Measurements from ENCODE around the gene POLR1A.
A peak's percentile ranks its signal among the peaks of the same experiment; 100 is the strongest.

The POLR1A gene

DNA sequence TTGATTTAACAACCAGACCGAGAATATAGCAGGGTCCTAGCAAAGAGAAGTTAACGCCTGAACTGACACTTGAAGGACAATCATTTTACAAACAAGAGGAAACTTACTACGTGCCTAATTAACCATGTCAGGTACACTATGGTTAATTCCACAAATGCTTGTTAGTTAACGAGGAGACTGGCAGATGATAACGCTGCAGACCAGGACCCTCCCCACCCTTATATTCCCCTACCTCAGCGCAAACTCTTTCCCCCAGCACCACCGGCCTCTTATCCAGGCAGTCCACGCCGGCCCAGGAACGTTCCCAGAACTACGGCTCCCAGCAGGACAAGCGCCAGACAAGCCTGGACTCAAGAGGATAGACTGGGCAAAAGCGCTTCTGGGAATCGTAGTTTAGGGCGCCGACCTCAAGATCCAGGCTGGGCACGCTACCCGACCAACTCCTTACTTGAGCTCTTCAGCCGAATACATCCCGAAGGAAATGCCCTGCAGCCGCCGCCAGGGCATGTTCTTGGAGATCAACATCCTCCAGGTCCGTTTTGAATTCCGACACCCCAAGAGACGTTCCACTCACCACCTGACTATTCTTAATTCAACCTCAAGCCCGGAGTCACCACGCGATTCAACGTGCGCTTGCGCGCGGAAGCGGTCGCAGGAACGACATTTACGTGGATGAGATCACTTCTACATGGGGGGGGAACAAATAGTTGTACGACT, at the start of gene POLR1A:
Gene POLR1A, minus strand, starts transcription at position 635 of the 717 bp plus-strand sequence. Its CDS starts 110 bp downstream, at position 525.
- peak; percentile 72 for DNase-seq (ENCODE audit: low read depth)

DNA sequence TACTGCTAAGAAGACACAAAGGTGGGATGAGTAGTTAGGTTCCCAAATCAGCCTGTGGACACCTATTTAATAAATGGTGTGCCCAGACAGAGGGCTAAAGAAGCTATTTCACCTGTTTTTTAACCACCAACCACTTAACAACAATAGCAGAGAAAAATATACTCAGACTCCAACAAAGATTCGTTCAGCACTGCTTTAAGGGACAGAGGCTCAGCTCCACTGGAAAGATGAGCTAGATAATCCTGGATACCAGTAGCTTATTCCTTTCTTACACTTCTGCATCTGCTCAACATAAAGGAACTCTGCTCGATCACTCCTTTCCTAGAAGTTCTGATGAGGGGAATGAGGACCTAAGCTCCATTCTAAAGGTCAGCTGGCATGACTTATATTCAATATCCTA, 44.8 kb upstream of the POLR1A start:
- DNase-seq (ENCODE audit: low read depth): no peak

DNA sequence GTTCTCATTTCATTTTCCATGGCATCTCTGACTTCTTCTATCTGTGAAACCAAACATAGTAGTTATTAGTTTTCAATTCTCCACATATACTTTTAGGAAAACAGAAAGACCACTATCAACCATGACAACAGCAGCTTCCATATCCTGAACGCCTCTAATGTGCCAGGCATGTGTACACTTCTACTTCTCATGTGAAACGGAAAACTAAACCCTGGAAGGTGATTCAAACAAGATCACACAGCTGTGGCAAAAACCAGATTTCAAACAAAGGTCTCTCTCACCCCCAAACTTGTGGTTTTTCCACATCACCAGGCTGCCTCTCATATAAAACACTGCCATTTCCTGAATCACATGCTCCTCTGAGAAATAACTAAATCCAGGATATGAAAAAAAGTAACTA, 42.1 kb upstream of the POLR1A start:
- no peak for DNase-seq (ENCODE audit: low read depth)

DNA sequence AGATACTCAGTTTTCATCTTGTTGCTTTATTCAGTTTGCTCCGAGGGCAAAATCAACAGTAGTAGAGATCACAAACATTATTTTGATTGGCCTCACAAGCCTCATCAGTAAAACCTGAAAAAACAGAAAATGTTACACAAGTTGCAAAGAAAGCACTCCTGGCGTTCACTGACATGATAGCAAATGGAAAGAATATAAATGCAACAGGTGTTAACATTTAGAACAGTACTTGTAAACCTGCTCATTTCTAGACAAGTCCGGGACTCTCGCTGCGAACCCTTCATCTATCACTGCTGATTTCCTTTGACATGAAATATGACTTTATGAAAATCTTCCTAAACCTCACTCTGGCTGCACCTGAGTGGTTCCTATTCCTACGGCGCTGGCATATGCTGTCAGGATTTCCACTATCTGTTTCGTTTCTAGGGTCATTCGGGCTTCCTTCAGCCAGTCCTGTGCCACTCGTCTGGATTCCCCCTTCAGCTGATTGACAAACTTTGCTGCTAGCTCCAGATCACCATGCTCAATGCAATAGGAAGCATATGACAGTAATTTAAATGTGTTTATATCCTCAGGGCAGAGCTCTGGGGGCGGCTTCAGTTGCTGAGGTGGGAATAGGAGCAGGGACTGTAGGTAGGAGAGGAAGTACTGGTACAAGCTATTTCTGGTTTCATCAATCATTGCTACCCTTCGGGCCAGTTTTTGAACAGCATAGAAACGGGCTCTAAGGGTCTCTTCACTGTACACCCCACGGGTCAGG, 38.4 kb upstream of the POLR1A start:
- no peak for DNase-seq (ENCODE audit: low read depth)

DNA sequence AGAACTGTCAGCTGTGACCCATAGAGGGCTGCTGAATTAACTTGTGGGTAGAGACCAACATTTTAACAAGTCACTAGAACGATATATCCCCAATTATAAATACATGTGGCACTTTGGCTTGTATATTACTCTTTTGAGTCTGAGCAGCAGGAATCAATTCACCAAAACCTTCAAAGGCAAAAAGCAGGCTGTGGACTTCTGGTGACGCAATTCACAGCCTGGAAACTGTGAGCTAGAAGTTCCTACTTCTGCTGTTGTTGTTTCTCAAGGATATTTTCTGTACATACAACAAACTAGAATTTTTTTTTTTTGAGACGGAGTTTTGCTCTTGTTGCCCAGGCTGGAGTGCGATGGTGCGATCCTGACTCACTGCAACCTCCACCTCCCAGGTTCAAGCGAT, 37.6 kb upstream of the POLR1A start:
- DNase-seq (ENCODE audit: low read depth): no peak

DNA sequence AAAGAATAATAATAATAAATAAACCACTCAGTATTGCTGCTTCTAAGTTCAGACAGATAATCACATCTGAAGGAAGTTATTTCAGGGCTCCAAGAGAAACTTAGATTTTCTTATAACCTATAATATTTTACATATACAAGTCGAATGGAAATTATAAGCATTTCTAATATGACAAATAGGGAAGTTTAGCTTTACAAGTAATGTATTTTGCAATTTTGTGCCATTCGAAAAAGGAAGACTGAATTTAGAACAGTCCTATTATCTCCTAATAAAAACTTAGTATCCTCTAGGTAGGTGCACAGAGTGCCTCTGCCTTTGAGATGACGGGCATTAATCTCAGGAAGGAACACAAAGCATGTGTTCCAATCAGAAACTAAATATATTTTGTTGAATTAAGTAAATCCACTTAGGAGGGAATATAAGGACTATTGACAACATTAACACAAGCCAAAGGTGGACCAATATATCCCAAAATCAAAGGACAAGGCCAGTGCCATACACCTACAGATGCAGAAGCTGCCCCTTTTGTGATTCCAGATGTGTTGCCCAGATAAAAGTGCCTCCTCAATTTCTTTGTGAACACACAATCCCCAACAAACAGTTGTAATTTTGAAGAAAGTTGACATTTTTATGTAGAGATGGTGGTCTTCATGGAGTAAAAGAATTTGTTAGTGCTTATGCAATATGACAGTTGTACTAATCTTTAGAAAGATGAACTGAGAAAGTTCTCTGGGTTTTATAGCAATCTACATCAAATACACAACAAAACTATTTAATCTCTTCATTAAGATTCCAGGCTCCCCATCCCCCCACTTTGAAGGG, 37.0 kb upstream of the POLR1A start:
- DNase-seq (ENCODE audit: low read depth): no peak

DNA sequence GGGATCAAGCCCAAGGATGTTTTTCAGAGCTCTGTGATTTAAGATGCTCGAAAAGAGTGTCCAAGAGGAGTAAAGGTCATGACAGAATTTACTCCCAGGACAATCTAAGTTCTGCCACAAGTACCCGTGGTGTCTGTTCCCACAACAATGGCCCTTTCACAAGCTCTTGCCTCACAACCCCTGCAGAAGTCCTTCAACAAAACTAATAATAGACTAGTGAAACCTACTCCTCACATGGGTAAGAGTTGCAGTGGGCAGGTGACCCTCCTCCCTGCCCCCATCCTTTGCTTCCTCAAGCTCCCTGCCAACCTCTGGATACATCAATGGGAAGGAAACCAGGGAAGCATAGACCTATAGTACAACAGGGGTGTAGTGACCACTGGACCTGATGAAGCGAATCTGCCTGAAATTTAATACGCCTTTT, 35.3 kb upstream of the POLR1A start:
- no peak for DNase-seq (ENCODE audit: low read depth)

DNA sequence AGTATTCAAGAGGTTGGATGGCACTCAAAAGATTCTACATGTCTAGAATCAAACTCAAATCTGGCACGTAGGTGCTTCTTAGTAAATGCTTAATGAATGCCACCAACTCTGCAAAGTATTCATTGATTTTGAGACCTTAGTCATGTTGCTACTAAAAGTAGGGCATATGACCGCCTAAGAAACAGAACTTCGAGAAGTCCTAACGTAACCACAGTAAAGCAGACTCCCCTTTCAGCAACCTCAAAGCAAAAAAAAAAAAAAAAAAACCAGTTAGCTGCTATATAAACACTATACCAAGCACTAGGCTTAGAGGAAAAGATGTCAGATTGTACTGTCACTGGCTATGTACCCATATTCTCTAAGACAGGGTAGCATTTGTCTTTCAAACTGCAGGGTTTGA, 34.3 kb upstream of the POLR1A start:
- DNase-seq (ENCODE audit: low read depth): no peak

DNA sequence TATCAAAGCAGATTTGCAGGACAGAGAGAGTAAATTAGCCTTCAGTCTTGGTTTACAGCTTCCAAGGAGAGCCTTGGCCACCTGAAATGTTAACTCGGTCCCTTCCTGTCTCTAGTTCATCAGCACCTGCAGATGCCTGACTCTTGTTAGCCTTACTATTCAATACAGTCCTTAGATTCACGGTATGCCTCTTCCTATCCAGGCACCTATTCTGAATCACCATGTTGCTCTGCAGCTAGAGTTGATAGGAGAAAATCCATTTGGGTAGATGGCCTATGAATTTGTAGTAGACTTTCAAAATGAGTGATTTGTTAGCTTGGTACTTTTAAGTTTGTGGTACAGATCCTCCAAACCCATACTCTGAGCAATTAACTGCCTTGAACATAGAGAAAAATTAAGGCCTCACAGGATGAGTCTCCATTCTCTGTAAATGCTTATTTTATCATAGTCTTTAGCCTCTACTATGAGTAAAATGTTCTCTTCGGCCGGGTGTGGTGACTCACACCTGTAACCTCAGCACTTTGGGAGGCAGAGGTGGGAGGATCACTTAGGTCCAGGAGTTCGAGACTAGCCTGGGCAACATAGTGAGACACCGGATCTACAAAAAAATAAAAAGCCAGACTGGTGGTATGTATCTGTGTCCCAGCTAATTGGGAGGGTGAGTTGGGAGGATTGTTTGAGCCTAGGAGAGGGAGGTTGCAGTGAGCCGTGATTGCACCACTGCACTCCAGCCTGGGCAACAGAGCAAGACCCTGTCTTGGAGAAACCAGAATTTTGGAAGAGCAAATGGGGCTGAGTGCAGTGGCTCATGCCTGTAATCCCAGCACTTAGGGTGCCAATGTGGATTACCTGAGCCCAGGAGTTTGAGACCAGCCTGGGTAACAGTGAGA, 33.3 kb upstream of the POLR1A start:
- DNase-seq (ENCODE audit: low read depth): no peak

DNA sequence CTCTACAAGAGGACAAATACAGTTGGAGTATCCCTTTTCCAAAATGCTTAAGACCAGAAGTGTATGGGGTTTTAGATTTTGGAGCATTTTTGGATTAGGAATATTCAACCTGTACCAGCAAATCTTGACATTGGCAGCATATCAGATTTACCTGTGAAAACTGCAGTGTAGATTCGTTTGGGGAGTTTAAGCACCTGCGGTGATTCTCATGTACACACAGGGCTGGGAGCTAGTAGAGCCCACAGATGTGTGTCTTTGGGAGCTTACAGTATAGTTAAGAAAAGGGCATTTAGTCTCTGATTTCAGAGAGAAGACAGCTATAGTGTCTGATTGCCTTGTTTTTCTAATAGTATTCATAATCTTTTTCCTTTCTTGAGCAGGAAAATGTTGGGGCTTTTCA, 30.5 kb upstream of the POLR1A start:
- DNase-seq (ENCODE audit: low read depth): no peak

DNA sequence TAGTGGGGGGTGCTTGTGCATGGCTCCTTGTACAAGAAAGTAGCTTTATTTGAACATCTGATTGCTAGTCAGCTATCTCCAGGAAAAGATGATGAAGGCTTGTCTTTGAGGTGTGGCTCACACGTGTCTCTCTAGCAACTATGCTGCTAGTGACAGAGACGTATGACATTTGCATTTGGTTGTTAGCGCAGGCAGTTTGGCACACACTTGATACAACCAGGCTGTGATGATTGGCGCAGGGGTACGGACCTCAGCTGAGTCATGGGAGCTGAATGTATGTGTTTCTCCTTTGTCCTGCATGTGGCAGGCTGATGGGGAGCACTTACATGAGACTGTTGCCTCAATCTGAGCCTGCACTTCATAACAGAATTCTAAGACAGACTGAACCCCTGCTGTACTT, 30.0 kb upstream of the POLR1A start:
- DNase-seq (ENCODE audit: low read depth): no peak

DNA sequence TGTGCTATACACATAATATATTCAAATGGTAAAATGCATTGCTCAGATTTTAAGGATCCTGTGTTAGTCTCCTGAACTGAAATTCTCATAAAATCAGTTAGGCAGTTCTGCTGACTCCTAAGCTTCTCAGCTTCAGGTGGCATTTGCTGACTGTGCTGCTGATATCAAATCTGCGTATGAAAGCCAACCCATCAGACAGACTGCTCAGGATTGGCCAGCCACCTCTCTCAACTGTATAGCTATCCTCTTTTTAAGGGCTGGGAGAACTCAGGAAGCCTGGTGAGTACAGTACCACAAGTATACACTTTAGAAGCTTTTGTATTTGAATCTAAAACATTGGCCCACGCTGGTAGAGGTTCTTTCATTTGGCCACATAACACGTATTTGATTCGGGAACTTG, 29.0 kb upstream of the POLR1A start:
- no peak for DNase-seq (ENCODE audit: low read depth)

DNA sequence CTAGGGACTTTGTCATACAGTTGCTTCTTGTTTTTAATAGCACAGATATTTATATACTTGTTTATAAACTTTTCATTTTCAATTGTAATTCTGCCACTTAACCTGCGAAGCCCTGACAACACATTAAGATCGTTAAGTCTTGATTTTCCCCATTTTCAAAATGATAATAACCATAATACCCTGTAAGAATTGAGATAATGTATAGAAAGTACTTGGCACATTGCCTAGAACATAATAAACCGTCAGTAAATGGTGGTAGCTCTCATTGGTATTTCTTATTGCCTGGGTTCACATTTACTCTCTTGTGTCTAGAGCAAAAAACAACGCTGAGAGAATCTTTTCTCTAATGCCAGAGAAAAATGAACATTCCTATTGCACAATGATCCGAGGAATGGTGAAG, 19.0 kb upstream of the POLR1A start:
- DNase-seq (ENCODE audit: low read depth): no peak

DNA sequence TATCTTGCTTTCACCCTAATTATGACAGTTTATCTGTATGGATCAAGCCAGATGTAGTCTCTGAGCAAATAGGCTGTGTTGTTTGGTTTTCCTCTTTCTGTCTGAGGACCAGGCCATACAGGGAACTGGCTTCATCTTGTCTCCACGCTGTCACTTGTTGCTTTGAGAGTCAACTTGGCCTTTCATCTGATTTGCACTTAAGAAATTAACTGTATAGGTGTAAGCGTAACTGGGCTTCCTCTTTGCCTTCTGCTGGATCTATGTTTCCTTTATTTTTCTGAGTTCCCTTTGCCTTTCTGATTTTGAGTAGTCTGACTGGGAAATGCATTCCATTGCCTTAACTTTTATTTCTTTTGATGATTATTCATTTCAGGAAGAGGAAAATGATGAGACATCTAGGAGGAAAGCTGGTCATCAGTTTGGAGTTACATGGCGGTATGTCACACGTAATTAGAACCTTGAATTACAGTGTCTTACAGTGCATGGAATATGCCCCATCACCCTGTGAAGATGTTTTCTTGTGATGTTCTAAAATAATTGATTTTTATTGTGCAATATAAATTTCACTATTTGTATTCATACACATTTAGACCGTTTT, 17.7 kb upstream of the POLR1A start:
- DNase-seq (ENCODE audit: low read depth): no peak

DNA sequence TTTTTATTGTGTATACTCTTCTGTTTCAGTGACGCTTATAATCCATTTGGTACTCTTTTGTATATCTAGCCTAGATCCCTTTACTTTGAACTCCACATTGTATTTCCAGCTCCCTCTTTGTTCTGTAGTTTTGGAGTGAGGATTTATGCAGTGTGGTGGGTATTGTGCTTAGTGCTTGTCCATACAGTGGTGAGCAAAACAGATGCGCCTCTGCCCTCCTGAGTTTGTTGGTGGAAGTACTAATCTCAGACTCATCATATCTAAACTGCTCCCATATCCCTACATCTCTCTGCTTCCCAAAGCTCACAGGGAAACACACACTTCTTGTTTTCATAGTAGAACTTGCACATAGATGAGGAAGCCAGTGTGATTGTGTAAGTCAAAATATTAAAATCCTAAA, 12.4 kb upstream of the POLR1A start:
- no peak for DNase-seq (ENCODE audit: low read depth)

DNA sequence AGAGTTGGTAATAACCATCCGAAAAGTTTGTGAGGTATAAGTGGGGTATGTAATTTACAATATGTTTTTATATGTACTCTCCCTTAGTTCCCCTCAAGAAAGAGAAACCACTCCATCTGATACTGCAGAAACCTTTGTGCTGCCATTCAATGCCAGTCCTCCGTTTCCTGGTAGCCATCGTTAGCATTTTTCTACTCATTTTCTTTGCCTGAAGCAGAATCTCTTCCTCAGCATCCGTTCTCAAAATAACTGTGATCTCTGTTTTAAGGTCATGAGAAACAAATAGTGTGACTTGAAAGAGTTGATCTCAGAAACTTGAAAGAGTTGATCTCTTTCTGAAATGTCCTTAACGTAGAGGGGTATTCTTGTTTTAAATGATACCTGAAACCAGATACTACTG, 1.3 kb upstream of the POLR1A start:
- no peak for DNase-seq (ENCODE audit: low read depth)

DNA sequence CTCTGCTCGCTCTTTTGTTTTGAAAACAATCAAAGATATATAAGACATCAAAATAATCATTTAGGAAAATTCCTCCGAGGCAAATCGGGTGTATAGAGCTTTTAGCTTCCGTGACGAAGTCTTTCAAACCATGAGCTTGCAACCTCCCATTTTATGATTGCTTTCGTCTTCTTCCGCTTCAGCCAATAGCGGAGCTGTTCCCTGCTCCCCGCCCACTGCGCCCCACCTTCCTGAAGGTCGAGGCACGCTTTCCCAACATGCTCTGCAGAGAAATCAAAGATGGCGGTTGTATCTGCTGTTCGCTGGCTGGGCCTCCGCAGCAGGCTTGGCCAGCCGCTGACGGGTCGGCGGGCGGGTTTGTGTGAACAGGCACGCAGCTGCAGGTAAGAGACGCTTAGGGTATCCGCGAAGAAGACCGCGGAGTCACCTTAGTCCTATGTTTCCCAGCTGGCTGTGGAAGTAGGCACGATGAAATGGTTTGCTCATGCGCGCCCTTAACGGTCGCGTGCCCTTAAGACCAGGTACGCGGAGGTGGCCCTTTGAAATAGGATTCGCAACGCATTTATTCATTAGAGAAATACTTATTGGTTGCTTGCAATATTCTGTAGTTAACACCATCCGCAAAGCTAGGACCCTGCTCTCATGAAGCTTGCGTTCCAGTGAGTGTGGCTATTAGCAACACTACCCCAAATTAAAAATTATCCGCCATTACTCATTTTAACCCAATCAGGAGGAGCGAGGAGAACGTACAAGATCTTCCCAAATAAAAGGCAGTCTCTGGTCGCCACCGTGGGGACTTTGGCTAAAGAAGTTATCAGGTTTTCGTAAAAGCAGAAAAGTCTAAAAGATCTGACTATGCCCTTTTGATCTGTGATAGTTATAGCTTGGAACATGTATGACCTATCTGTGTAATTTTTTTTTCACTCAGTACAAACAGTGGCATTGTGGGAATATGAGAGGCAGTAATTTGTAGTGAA, 571 bp upstream of the POLR1A start, which contains the start of gene PTCD3:
Gene PTCD3, plus strand, starts transcription at position 267 of the 977 bp plus-strand sequence. Its CDS starts 13 bp downstream, at position 280.
- DNase-seq (ENCODE audit: low read depth): peak; percentile 91

DNA sequence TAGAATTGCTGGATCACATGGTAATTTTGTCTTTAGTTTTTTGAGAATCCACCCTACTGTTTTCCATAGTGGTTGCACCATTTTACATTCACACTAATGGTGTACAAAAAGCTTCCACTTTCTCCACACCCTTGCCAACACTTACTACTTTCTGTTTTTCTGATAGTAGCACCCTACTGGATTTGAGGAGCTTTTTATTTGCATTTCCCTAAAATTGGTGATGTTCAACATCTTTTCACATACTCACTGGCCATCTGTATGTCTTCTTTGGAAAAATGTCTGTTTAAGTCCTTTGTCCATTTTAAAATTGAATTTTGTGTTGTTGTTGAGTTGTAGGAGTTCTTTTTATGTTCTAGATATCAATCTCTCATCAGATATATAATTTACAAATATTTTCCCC, 3.5 kb downstream of the POLR1A start:
- no peak for DNase-seq (ENCODE audit: low read depth)

DNA sequence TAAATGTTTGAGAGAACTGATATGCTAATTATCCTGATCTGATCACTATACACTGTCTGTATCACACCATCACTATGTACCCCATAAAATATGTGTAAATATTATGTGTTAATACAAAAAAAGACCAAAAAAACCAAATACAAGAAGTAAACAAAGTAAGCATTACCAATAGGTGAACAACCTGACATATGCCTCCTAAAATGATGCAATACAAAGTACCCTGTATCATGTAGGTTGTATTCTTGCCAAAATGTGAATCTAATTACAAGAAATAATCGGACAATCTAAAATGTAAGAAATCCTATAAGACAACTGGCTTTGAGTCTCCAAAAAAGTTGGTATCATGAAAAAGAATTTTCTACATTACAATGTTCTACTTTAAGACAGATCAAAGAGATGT, 7.8 kb downstream of the POLR1A start:
- DNase-seq (ENCODE audit: low read depth): no peak
